Breast epithelium (tissue), 3 donors: ENCODE results near the gene ARMH1.

Source experiments
- POLR2AphosphoS5 ChIP-seq, 3 donors: sonication (generic); formaldehyde crosslinking; IDR thresholded peaks; one replicate each; pipeline ENCODE4 v1.6.1; 2017; ENCODE audit warnings: antibody characterized with exemption in 3 of 3
- TF ChIP-seq, protein P1 (sequence below), 3 donors: fragments of 450-650 bp; IDR thresholded peaks; one replicate each; pipeline ENCODE4 v1.5.1; 2016 to 2017; ENCODE audit warnings: antibody characterized with exemption in 3 of 3, mild to moderate bottlenecking in 3 of 3, moderate library complexity in 3 of 3

DNA sequence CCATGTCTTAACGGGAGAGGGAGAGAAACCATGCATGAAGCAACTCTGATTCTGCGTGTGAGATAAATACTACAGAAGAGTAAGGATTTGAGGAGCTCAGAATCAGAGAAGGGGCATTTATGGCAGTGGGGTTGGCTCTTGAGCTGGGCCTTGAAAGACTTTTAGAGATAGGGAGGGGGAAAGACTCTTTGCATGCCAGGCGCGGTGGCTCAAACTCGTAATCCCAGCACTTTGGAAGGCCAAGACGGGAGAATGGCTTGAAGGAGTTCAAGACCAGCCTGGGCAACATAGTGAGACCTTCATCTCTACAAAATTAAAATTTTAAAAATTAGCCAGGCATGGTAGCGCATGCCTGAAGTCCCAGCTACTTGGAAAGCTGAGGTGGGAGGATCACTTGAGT lies 672 bp downstream of the ARMH1 start:
- TF ChIP-seq, protein P1, sequence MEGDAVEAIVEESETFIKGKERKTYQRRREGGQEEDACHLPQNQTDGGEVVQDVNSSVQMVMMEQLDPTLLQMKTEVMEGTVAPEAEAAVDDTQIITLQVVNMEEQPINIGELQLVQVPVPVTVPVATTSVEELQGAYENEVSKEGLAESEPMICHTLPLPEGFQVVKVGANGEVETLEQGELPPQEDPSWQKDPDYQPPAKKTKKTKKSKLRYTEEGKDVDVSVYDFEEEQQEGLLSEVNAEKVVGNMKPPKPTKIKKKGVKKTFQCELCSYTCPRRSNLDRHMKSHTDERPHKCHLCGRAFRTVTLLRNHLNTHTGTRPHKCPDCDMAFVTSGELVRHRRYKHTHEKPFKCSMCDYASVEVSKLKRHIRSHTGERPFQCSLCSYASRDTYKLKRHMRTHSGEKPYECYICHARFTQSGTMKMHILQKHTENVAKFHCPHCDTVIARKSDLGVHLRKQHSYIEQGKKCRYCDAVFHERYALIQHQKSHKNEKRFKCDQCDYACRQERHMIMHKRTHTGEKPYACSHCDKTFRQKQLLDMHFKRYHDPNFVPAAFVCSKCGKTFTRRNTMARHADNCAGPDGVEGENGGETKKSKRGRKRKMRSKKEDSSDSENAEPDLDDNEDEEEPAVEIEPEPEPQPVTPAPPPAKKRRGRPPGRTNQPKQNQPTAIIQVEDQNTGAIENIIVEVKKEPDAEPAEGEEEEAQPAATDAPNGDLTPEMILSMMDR (IDR thresholded peaks at IDR 0.05) = no peak
- no peak for TF ChIP-seq POLR2AphosphoS5 (IDR thresholded peaks at IDR 0.05)
